ENCODE results near the gene C3orf80.

C3orf80 gene

DNA sequence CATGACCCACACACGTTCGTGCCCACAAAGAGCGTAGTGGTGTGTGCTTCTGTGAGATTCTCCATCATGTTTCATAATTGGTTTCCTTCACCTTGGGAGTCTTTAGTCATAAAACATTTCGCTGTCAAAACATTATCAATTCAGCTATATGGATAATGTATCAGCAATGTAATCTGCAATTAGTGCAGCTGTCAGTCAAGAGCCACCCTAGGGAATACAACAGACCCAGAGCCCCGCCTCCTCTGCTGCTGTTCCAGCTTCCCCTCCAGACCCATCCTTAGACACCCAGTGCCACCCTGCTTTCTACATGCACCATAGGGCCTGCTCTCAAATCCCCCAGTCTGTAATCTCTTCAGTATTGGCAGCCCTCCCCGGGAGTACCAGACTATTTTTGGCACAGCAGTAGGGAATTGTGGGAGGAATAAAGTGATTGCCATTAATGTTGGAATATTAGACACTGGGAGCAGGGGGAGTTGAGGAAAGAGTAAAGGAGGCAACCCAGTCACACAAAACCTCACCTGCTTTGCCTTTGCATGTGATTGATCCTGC, 31.5 kb upstream of the C3orf80 start:
- TF ChIP-seq, protein P1, sequence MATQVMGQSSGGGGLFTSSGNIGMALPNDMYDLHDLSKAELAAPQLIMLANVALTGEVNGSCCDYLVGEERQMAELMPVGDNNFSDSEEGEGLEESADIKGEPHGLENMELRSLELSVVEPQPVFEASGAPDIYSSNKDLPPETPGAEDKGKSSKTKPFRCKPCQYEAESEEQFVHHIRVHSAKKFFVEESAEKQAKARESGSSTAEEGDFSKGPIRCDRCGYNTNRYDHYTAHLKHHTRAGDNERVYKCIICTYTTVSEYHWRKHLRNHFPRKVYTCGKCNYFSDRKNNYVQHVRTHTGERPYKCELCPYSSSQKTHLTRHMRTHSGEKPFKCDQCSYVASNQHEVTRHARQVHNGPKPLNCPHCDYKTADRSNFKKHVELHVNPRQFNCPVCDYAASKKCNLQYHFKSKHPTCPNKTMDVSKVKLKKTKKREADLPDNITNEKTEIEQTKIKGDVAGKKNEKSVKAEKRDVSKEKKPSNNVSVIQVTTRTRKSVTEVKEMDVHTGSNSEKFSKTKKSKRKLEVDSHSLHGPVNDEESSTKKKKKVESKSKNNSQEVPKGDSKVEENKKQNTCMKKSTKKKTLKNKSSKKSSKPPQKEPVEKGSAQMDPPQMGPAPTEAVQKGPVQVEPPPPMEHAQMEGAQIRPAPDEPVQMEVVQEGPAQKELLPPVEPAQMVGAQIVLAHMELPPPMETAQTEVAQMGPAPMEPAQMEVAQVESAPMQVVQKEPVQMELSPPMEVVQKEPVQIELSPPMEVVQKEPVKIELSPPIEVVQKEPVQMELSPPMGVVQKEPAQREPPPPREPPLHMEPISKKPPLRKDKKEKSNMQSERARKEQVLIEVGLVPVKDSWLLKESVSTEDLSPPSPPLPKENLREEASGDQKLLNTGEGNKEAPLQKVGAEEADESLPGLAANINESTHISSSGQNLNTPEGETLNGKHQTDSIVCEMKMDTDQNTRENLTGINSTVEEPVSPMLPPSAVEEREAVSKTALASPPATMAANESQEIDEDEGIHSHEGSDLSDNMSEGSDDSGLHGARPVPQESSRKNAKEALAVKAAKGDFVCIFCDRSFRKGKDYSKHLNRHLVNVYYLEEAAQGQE (IDR thresholded peaks at IDR 0.05; ENCODE audit: insufficient read depth in 1 of 2, low read depth in 2 of 2, low read length in 2 of 2), result no peak

DNA sequence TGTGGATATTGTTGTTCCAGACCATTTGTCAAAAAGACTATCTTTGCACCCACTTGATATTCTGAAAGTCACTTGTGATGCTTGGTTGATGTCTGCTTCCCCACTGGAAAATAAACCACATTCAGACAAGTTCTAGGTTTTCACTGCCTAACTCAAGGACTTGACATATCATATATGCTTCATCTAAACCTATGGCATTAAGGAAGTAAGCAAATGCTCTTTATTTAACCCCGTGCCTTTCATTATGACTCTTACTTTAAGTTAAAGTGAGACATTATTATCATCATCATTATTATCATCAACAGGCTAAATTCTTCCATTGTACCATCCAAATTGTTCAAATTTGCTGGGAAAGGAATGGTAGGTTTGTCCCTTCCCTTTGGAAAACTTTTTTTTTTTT, 30.8 kb upstream of the C3orf80 start:
- TF ChIP-seq FOXP2 (optimal IDR thresholded peaks at IDR 0.05; ENCODE audit: borderline replicate concordance, extremely low read depth, extremely low read length, insufficient read depth) (no peak), TAF1 (IDR thresholded peaks at IDR 0.05; ENCODE audit: borderline replicate concordance, insufficient read depth, low read length) (no peak), POLR2AphosphoS5 (IDR thresholded peaks at IDR 0.05; ENCODE audit: low read depth, low read length) (no peak), SIN3A (IDR thresholded peaks at IDR 0.05; ENCODE audit: borderline replicate concordance, insufficient read depth, low read length) (no peak)
- TF ChIP-seq, protein P1 (IDR thresholded peaks at IDR 0.05; ENCODE audit: insufficient read depth in 1 of 2, low read depth in 2 of 2, low read length in 2 of 2), result no peak

DNA sequence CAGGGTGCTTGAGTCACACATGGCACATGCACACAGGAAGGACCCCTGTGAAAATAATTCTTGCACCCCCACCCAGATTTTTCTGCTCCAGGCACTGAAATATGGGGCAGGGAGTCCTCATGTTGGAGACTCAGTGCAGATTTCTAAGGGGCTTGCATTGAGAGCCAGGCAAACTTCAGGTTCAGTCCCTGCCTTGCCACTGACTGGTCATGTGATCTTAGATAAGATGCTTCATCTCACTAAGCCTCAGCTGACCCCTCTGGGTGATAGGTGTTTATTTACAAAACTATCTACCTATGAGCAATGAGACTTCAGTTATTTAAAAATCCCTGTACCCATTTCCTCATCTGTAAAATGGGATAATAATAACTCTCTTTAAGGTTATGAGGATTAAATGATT, 30.1 kb upstream of the C3orf80 start:
- TF ChIP-seq POLR2AphosphoS5 (IDR thresholded peaks at IDR 0.05; ENCODE audit: low read depth, low read length), result no peak
- no peak for TF ChIP-seq SIN3A (IDR thresholded peaks at IDR 0.05; ENCODE audit: borderline replicate concordance, insufficient read depth, low read length)
- TF ChIP-seq, protein P1 (IDR thresholded peaks at IDR 0.05; ENCODE audit: insufficient read depth in 1 of 2, low read depth in 2 of 2, low read length in 2 of 2), result no peak

DNA sequence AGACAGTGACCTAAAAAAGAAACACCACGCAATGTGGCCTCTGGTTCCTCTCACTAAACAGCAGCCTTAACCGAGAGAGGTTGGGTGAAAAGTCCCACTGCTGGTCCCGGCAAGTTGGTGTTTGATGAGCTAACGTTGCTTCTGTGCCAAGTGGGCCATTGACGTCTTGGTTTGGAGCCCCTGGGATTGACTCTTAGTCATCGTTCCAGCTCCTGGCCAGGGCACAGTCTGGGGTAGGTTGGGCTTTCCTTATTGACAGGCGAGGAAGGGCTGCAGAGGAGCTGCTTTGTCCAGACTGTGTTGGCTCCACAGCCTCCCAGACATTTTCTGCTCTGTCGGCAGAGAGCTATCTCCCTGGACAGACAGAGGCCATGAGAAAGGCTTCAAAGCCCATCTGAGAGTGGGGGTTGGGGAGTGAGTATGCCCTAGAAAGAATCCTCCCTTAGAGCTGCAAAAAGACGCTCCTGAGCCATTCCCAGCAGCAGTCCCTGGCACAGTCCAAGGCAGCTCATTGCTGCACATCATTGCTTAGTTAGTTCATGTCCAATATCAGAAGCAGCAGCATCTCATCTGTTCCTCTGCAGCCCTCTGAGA, 28.6 kb upstream of the C3orf80 start:
- TF ChIP-seq TAF1 (IDR thresholded peaks at IDR 0.05; ENCODE audit: borderline replicate concordance, insufficient read depth, low read length) (no peak), POLR2AphosphoS5 (IDR thresholded peaks at IDR 0.05; ENCODE audit: low read depth, low read length) (no peak), FOXP2 (optimal IDR thresholded peaks at IDR 0.05; ENCODE audit: borderline replicate concordance, extremely low read depth, extremely low read length, insufficient read depth) (no peak), SIN3A (IDR thresholded peaks at IDR 0.05; ENCODE audit: borderline replicate concordance, insufficient read depth, low read length) (no peak)
- TF ChIP-seq, protein P1 (IDR thresholded peaks at IDR 0.05; ENCODE audit: insufficient read depth in 1 of 2, low read depth in 2 of 2, low read length in 2 of 2), result no peak

DNA sequence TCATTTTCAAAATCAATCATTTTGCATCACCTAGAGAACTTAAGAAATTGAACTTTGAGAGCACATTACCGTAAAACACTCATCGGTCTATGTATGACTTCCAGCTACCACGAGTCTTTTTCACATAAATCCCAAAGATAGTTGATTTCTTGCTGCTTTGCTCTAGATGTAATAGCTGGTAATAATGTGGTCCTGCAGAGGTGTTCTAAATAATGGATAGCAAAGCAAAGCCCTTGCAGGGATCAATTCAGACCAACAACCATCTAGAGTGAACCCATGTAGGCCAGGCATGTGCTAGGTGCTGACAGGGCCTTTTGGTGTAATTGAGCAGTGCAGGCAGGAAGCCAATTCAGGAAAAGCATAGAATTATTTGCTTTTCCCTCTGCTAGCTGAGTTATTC, 26.1 kb upstream of the C3orf80 start:
- TF ChIP-seq TAF1 (IDR thresholded peaks at IDR 0.05; ENCODE audit: borderline replicate concordance, insufficient read depth, low read length) (no peak), POLR2AphosphoS5 (IDR thresholded peaks at IDR 0.05; ENCODE audit: low read depth, low read length) (no peak), SIN3A (IDR thresholded peaks at IDR 0.05; ENCODE audit: borderline replicate concordance, insufficient read depth, low read length) (no peak), FOXP2 (optimal IDR thresholded peaks at IDR 0.05; ENCODE audit: borderline replicate concordance, extremely low read depth, extremely low read length, insufficient read depth) (no peak)
- TF ChIP-seq, protein P1 (IDR thresholded peaks at IDR 0.05; ENCODE audit: insufficient read depth in 1 of 2, low read depth in 2 of 2, low read length in 2 of 2), result no peak

All from PFSK-1 (cell line).